HG02759 (cell line): ENCODE results near the gene ZNF202.
"Not testable (repeated sequence)": the region's sequence is repeated elsewhere in the genome, so short reads cannot be mapped to it uniquely, and the experiment has no call there.

Experiments used
- ATAC-seq: cut with Tn5 transposase; IDR thresholded peaks from one replicate; pipeline ENCODE4 v1.9.1; 2021; ENCODE audit warnings: mild to moderate bottlenecking, moderate library complexity; ENCODE audit not compliant: unreplicated experiment

ZNF202 gene

GRCh38 chr11:123742031-123742723, 717 bp upstream of the ZNF202 start:
- no peak for ATAC-seq

DNA sequence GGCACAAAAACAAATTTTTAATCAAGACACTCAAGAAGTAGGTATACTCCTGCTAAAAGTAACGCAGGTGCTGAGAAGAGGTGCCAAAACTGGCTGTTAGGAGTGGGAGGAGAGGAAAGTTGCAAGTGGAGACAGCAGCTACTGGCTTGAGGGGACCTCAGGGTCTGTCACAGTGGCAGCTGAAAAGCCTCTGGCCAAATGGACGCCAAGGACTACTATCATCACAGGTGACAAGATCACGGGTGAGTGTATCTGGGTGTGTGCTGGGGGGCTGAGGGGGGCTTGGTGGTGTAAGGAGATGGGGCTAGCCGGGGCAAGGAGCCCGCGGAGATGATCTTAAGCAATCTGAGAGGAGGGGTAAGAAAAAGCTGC, 687 bp downstream of the ZNF202 start:
- ATAC-seq: peak; percentile 2

- no peak for ATAC-seq
Measured at GRCh38 chr11:123738374-123738773, 3.1 kb downstream of the ZNF202 start.

- ATAC-seq: no peak
Measured at GRCh38 chr11:123736769-123737168, 4.7 kb downstream of the ZNF202 start.

DNA sequence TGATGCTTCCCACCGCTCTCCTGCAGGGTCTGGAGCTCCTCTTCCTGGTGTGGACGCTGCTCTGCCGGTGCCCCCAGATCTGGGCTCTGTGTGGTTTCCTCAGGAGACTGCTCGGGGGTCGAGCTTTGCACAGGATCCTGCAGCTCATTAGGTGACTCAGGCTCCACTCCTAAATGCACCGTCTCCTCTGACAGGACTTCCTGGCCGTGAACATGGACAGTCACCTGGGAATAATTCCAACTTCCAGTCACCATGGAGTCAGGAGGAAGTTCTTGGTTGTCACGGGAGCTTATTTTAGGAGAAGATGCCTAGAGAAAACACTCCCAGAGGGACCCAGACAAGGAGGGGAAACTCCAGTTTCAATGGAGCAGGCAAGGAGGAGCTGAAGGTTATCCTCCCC, 11.9 kb downstream of the ZNF202 start:
- no peak for ATAC-seq

GRCh38 chr11:123725995-123726655, 15.3 kb downstream of the ZNF202 start:
- no peak for ATAC-seq

DNA sequence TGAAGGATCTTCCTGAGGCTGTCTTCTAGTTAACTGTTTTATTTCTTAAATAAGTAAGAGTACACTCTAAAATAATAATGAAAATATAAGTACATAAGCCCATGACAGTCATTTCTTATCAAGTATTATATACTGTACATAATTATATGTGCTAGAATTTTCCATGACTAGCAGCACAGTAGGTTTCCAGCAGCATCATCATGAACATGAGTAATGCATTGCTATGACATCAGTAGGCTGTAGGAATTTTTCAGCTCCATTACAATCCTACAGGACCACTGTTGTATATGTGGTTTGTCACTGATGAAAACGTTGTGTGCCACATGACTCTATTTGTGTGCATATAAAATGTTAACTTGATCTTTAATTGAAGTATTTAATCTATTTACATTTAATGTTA, 22.0 kb downstream of the ZNF202 start:
- no peak for ATAC-seq

GRCh38 chr11:123718469-123718868, 23.0 kb downstream of the ZNF202 start:
- ATAC-seq: no peak

DNA sequence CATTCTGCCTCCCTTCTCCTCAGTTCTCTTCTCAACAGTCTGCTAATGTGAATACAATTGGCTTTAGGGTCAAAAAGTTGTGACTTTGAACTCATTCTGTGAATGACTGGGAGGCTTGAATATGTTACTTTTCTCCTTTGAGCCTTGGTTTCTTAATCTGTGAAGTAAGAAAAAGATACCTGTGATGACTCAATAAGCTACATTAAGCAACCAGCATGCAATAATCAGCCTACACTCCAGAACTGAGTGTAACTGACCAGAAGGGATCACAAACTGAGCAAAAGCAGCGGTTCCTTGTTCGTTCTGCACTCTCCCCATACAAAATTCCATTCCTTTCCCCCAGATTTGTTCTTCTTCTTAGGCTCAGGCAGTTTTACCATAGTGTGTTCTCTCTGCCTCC, 23.4 kb downstream of the ZNF202 start:
- no peak for ATAC-seq

GRCh38 chr11:123712627-123713026, 28.8 kb downstream of the ZNF202 start:
- ATAC-seq: not testable (repeated sequence)

GRCh38 chr11:123707606-123708205, 33.8 kb downstream of the ZNF202 start:
- ATAC-seq: no peak

- ATAC-seq: no peak
Measured at GRCh38 chr11:123707206-123707605, 34.3 kb downstream of the ZNF202 start.

DNA sequence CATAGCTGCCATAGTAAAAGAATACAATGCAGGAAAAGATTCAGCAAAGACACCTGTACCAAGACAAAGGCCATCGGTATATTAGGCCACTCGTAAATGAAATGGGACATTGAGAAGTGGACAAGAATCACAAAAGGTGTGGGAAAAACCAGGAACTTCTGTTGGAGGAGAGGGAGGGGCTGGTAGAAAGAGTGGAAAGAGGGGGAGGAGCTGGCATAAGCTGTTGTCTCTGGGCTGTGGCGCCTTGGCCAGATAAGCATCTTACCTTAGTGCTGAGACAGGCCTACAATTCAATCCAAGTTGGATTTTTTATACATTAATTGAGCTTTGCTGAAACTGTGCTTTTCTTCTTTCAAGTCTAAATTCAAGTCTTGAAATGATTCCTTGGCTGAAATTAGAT, 37.1 kb downstream of the ZNF202 start:
- ATAC-seq: no peak

- no peak for ATAC-seq
Measured at GRCh38 chr11:123702696-123703095, 38.8 kb downstream of the ZNF202 start.

GRCh38 chr11:123702139-123702538, 39.3 kb downstream of the ZNF202 start:
- ATAC-seq: no peak

DNA sequence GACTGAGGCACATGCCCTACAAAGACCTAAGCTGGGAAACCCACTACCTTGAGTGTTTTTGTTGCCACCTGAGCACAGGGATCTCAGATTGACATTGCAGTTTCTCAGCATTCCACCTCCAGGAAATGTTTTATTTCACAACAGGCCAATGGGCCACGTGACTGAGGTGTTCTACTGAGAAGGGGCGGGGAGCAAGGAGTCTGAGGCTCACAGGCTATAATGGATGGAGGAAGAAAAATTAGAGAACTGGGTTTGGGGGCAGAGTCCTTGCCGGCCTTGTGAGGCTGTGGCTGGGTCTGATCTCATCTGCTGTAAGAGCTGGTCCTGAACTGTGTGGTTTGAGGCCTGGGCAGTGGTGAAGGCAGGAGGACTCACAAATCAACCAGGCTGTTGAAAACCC, 40.7 kb downstream of the ZNF202 start:
- no peak for ATAC-seq

- ATAC-seq: no peak
Measured at GRCh38 chr11:123698546-123699127, 42.8 kb downstream of the ZNF202 start.

DNA sequence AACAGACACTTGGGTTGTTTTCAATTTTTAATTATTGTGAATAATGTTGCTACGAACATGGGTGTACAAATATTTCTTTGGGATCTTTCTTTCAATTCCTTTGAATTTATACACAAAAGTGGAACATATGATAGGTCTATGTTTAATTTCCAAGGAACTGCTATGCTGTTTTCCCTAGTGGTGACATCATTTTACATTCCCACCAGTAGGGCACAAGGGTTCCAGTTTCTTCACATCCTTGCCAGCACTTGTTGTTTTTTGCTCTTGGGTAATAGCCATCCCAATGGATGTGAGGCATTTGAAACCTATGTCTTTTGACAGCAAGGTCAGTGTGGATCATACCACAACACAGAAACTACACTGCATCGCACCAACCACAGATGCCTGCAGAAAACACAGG, 45.3 kb downstream of the ZNF202 start:
- no peak for ATAC-seq

DNA sequence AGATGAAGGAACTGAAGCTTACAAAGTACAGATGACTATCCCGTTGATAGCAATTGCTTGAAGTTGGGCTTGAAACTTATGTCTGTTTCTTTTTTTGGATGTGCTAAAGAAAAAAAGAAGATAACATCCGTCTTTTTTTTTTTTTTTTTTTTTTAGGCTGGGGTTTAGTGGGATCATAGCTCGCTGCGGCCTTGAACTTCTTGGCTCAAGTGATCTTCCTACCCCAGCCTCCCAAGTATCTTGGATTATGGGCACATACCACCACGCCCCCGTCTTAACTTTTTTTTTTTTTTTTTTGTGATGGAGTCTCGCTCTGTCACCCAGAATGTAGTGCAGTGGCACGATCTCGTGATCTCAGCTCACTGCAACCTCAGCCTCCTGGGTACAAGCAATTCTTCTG, 46.2 kb downstream of the ZNF202 start:
- no peak for ATAC-seq

- no peak for ATAC-seq
Measured at GRCh38 chr11:123694551-123694950, 46.9 kb downstream of the ZNF202 start.

GRCh38 chr11:123692961-123693360, 48.5 kb downstream of the ZNF202 start:
- no peak for ATAC-seq

- ATAC-seq: no peak
Measured at GRCh38 chr11:123690485-123690884, 51.0 kb downstream of the ZNF202 start.
